Measurements from ENCODE around the gene ADPRHL1.

Gene ADPRHL1

DNA sequence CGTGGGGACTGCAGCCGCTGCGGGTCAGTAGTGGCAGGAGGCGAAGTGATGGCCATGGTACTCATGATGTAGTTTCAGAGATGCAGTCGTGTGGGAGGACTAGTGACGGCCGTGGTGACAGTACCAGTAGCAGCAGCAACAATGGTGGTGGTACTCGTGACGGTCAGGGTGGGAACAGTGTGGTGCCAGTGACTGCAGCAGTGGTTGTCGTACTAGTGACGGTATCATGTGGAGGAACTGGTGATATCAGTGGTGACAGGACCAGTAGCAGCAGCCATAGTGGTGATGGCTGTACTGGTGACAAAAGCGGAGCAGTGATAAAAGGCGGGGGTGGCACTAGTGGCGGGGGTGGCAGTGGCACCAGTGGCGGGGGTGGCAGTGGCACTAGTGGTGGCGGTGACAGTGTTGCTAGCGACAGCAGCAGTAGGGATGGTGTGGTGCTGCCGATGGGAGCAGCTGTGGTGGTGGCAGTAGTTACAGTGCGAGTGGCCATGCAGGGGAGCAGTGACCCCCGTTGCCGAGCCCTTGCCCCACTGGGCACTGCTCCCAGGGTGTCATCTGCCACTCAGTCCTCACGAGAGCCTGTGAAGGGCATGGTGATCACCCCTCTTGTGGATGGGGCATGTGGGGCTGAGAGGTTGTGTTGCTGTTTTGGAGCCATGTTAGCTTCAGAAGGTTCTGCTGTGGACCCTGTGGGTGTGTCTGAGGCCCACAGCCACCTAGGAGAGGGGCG lies 22.7 kb downstream of the ADPRHL1 start:
- DNase-seq: no peak

GRCh38 chr13:113429608-113429985 lies 23.7 kb downstream of the ADPRHL1 start:
- no peak for DNase-seq

DNA sequence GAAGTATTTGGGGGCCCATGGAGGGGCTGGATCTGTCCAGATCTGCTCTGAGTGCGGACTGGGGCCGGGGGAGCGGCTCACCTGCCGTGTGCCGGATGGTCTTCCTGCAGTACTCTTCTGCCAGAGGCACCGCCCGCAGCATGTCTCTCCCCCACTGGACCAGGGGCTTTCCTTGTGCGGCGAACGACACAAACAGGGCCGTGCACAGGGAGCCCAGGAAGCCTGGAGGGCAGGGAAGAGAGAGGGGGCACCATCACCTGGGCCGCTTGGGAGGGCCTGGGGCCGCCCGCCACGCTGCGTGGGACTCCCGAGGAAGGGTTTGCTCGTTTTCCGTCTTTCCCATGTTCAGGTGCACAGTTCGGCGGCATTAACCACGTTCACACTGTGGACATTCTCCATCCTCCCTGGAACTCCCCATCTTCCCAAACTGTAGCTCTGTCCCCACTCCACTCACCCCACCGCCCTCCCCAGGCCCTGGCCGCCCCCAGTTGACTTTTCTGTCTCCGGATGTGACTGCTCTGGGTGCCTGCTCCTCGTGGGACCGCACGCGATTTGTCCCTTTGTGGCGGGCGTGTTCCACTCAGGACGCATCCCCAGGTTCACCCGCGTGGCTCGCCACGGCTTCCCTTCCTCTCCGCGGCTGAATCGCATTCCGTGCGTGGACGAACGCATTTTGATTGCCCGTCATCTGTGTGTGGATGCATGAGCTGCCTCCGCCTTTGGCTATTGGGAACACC lies 24.2 kb downstream of the ADPRHL1 start:
- DNase-seq: no peak

DNA sequence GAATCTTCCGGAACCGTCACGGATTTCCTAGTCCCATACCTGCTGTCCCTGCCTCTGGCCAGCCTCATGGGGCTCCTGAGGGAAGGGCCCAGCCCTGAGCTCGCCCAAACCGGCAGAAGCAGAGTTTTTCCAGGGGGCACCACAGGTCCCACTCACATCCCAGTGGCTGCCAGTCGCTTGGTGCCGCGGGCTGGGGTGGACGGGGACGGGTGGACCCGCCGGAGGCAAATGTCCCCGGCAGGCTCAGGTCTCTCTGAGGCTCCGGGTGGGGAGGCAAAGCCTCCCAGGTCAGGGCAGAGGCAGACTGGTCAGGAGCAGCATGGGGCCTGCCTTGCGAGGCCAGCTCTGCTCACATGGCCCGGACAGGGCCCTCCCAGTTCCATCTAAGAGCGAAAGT lies 24.8 kb downstream of the ADPRHL1 start:
- no peak for DNase-seq

GRCh38 chr13:113427562-113428468 lies 25.5 kb downstream of the ADPRHL1 start:
- DNase-seq: no peak

GRCh38 chr13:113426591-113426986 lies 26.7 kb downstream of the ADPRHL1 start:
- DNase-seq: no peak

GRCh38 chr13:113425941-113426590 lies 27.2 kb downstream of the ADPRHL1 start:
- DNase-seq: no peak

DNA sequence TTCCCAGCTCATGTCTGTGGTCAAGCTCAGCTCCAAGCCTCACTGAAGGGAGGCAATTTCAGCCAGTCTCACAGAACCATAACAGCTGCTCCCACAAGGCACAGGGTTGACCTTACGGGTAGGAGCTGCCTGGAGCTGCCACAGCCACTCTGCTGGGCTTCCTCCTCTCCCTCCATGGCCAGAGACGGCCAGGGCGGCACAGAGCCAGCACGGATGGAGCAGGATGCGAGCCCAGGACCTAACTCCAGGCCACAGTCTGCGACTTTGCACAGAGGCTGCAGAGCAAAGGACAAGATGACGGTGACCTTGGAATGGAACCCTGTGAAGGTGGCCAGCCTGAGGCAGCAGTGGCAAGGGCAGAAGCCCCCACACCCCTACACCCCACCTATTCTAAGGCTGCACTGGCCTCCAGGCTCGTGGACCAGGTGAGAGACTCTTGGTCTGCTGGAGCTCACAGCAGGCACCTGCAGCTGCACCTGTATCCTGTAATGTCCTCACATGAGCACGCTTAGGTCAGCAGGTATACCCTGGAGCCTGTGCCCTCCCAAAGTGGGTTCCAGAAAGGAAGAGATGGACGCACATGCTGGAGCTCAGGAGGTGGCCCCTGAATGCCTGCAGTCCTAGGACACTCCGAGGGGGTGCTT lies 29.6 kb downstream of the ADPRHL1 start:
- no peak for DNase-seq

GRCh38 chr13:113422807-113423519 lies 30.3 kb downstream of the ADPRHL1 start:
- DNase-seq: no peak

DNA sequence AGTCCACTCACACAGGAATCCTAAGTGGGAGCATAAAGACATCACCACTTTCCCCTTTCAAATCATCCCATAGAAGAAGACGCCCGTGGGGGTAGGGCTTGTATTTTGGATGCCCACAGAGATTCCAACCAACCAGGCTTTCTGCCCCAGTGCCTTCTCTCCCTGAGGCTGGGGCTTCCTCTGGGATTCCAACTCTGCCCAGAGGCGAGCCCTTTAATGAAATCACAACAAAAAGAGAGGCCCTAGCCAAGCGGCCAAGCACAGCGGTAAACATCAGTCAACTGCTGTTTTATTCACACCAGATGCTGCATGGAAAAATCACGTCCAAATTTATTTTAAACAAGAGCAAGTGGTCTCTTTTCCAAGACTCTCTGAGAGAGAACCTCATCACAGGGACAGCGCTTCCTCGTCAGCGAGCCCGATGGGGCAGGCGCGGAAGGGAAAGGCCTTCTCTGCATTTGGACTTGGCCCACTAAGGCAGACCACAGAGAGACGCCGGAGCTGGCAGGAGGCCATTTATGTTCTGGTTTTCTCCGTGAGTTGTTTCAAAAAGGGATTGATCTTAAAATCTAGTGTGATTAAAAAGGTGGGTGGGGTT lies 31.5 kb downstream of the ADPRHL1 start:
- DNase-seq: no peak

- no peak for DNase-seq
Measured at GRCh38 chr13:113420833-113421600, 32.3 kb downstream of the ADPRHL1 start.

DNA sequence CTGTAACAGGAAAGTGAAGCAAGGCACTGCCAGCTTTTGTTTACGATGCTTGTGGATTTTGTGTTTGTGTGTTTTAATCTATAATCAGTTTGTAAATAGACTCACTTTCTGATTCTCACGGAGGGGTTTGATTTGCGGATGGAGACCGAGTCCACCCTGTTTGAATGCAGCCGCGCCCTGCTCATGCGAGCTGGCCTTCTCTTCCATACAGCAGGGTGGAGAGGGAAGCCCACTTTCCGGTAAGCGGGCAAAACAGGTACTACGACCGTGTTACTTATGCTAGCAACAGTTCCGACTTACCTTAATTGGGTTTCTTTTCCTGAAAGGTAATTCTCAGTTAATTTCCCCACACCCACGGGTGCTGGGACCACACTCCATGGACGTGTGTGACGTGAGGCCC lies 33.1 kb downstream of the ADPRHL1 start:
- DNase-seq: no peak

DNA sequence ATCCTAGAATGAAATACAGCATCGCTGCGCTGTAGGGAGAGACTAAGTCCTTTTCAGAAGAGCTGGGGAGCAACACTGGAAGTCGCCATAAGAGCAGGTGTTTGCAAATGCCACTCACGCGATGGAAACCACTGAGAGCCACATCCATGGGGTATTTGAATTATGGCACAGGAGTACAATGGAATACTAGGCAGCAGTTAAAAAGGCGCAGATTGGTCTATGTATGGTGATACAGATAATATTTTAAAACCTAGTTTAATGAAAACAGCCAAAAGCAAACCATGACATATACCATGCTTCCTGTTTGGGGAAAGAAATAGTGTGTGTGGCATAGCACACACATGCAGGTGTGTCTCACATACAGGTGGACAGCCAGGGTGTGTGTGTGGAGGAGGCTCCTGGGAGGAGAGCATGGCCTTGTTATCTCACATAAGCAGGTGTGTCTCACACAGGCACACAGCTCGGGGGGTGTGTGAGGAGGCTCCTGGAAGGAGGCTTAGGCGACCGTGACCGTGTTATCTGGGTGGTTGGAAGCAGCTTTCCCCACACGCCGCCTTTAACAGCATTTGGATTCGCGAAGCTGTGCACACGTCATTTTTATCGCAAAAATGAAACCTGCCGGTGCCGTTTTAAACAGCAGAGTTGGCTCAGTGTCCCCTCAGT lies 33.6 kb downstream of the ADPRHL1 start:
- no peak for DNase-seq

DNA sequence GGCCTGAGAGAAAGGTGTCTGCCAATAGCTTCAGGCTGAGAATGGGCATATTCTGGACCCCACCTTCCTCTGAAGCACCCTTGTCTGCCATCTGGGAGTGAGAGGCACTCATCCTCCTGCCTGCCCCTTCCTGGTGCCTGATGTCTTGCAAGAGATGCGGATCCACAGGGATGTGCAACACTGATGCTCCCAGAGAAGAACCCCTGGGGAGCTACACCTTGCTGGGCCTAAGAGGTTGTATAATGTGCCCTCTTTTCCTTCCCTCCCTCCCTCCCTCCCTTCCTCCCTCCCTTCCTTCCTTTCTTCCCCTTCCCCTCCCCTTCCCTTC lies 34.6 kb downstream of the ADPRHL1 start:
- no peak for DNase-seq

GRCh38 chr13:113417836-113418721 lies 35.2 kb downstream of the ADPRHL1 start:
- DNase-seq: no peak

DNA sequence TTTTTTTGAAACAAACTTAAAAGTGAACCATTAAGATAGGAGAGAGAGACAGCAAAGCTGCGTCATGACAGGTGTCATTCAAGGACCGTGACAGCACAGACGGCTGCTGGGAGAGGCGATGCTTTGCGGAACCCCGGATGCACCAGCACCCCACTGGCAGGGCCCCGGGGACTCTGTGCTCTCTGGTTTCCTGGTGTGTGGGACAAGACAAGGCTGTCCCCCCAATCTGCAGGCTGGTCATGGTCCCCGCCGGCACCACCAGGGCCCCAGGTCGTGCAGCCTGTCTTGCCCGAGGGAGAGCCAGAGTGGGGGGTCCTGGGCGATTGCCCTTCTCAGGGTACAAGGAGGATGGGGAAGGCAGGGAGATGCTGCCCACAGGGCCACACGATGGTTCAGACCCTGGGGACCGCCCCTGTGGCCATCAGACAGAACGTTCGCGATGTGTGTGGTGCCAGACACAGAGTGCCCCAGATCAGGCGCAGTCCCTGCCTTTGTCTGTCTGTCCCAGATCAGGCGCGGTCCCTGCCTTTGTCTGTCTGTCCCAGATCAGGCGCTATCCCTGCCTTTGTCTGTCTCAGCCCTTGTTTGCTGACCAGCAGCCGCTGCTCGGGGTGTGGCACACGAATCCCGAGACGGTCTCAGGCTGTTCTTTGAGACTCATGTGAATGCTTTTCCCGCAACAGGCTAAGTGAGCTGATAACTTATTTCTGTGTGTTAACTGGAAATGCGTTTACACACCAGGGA lies 36.1 kb downstream of the ADPRHL1 start:
- DNase-seq: no peak

GRCh38 chr13:113415825-113416224 lies 37.5 kb downstream of the ADPRHL1 start:
- no peak for DNase-seq

GRCh38 chr13:113415032-113415431 lies 38.3 kb downstream of the ADPRHL1 start:
- DNase-seq: no peak
